GM19455 (cell line): ENCODE data around the gene SOWAHD.
"Not testable (repeated sequence)": the region's sequence is repeated elsewhere in the genome, so short reads cannot be mapped to it uniquely, and the experiment has no call there.

Experiments used
- ATAC-seq: cut with Tn5 transposase; IDR thresholded peaks from one replicate; pipeline ENCODE4 v1.9.1; 2021; ENCODE audit not compliant: unreplicated experiment

SOWAHD gene

DNA sequence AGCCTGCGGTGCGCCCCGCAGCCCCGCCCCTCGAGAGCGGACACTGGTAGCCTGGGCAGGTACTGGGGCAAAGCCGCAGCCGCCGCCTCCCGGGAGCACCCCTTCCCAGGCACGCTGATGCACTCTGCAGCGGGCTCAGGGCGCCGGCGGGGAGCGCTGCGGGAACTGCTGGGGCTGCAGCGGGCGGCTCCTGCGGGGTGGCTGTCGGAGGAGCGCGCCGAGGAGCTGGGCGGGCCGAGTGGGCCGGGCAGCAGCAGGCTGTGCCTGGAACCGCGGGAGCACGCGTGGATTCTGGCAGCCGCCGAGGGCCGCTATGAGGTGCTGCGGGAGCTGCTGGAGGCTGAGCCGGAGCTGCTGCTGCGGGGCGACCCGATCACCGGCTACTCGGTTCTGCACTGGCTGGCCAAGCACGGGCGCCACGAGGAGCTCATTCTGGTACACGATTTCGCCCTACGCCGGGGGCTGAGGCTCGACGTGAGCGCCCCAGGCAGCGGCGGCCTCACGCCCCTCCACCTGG, 401 bp downstream of the SOWAHD start:
- ATAC-seq = no peak

GRCh38 chrX:119759248-119759766, 919 bp downstream of the SOWAHD start:
- ATAC-seq = no peak

- no peak for ATAC-seq
These were observed 1.9 kb downstream of the SOWAHD start for GRCh38 chrX:119760026-119760877.

DNA sequence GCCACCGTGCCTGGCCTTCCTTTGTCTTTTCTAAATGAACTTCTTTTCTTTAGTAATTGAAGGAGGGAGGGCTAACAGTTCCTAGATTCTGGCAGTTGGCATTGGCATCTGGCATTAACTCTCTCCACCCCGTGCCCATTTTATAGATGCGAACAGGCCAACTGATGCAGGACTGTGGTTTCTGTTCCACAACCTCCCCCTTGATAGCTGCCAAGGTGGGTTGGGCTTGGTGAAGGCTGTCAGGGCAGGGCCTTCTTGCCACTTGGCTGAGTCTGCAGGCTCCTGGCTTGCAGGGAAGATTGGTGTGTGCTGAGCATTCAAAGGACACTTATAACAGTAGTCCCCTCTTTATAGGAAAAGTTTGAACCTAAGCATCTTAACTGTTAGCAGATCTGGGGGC, 4.3 kb downstream of the SOWAHD start:
- no peak for ATAC-seq

DNA sequence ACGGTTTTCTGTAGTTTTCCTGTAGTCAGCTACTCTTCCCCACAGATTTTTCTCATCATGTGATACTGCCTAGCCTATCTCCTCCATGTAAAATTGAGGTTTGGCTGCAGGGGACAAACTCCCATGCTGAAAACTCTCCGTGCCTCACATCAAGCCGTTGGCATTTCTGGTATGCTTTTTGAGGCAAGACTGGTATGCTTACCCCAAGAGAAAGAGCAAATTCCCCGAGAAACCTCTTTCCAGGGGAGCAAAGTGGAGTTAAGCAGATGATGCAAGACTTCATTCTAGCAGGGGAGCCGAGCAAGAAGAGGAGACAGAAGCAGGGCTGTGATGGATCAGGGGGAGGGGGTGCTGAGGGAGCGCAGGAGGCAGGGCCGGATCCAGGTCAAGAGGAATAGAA, 4.8 kb downstream of the SOWAHD start:
- ATAC-seq = no peak

DNA sequence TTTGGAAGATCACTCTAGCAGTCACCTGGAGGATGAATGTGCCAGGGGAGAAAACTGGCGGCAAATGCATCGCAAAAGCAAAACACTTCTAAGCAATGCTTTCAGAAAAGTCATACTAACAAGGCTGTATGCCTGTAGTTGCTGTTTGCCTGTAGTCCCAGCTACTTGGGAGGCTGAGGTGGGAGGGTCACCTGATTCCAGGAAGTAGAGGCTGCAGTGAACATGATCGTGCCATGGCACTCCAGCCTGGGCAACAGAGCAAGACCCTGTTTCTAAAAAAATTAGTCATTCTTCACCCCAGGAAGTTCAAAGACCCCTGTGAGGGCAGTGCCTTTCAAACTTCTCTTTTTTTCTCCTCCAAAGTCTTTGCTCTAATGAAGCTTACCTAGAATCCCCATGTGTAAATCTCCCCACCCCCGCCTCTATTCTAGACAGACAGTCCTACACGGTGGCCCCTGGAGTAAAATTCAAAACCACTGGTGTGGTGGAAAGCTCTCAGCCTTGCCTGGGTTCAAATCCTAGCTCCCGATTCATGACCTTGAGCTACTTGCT, 5.5 kb downstream of the SOWAHD start:
- no peak for ATAC-seq

DNA sequence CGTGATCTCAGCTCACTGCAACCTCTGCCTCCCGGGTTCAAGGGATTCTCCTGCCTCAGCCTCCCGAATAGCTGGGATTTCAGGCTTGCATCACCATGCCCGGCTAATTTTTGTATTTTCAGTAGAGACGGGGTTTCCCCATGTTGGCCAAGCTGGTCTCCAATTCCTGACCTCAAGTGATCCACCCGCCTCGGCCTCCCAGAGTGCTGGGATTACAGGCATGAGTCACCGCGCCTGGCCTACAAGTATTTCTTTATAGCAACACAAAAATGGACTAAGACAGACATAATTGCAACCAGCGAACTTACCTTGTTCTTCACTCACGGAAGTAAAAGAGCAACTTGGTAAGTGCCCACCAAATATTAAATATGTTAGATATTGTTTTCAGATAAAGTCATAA, 10.0 kb downstream of the SOWAHD start:
- not testable (repeated sequence) for ATAC-seq

GRCh38 chrX:119769388-119769787, 11.0 kb downstream of the SOWAHD start:
- ATAC-seq = not testable (repeated sequence)

- ATAC-seq = peak; percentile 61
These were observed 17.3 kb downstream of the SOWAHD start for GRCh38 chrX:119775517-119776238.

GRCh38 chrX:119778829-119779228, 20.4 kb downstream of the SOWAHD start:
- no peak for ATAC-seq

DNA sequence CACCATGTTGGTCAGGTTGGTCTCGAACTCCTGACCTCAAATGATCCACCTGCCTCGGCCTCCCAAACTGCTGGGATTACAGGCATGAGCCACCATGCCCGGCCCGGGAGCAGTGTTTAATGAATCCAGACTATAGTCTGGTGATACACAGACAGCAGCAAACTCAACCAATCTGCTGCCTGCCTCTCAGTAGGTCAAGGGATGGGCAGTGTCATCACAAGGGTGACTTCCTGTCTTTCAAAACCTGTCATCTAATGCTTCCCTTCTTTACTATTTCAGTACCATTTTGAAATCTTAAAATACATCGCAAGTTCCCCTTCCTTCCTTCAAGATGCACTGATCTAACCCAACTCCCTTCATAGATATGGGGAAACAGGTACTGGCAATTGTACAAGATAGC, 24.6 kb downstream of the SOWAHD start:
- ATAC-seq = no peak

DNA sequence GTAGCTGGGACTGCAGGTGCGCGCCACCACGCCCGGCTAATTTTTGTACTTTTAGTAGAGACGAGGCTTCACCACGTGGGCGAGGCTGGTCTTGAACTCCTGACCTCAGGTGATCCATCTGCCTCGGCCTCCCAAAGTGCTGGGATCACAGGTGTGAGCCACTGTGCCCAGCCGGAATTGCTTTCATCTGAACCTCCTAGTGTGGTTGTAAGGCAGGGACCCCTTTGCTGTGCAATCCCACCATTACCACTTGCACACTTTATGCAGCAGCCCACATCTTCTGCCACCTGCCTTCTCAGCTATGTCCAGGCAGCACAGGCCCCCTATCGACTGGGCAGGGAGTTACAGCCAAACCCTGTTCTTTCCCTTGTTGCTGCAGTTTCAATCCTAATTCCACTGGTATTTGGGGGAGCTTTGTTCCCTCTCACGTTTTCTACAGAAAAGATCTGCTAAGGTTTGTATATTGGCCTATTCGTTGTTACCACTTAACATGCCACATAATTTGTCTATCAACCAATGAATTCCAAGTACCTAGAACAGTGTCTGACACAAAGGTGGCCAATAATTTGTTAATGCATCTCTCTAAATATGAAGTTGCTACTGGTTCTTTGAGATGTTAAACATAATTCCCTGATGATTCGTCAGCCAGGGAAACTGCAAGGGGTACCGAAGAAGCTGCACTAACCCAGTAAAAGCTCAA, 26.5 kb downstream of the SOWAHD start:
- no peak for ATAC-seq

DNA sequence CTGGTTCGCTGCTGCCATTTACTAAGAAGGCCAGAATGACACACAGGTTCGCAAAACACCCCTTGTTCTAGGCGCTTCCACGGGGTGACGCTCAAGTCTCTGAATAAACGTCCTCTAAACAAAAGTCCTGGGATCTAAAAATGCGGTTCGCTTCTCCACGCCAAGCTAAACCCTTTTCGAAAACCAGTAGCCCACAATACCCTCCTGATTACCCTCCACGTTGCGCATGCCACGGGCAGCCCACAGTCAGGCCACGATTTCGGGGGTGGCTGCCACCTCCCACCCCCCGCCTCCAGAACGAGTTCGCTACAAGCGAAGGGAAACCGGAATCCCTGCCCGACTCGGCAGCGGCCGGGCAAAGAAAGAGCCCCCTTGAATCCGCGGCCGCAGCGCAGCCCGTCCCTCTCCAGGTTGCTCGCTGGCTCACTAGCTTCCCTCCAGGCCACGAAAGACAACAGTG, 32.6 kb downstream of the SOWAHD start:
- ATAC-seq = peak; percentile 5

DNA sequence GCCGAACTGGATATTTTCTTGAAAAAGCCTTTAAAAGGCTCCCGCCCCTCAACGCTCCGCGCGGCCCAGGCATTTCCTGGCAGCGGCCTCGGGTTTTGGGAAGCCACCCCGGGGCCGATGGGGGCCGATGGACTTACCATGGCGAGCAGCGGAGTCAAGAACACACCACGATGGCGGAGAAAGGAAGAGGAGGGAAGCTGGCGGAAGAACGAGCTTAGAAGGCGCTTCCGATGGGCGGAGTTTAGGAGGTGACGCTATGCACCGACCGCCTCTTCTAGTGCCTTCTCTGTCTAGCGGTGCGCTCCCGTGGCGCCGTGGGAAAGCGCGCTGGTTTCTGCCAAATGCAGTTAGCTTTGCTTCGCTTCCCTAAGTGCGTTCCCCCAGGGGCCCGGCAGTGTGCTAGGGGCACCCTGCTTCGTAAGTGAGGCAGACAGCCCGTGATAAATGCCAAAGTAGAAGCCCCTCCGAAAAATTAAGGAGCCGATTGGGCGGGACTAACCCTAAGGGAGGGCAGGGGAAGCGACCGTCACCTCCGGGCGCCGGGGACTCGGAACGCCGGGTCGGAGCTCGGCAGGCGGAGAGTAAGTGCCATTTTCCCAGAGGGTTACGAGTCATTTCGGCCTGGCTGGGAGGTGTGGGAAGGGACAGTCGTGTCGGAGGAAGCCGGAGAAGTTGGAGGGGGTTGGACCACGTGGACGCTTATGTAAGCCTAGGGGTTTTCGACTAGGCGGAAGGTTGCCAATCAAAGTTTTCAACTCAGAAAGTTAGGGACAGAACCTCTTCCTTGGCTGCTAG, 33.2 kb downstream of the SOWAHD start, which contains the start of gene RPL39:
Gene RPL39, minus strand, starts transcription at position 194 of the 795 bp plus-strand sequence. Its CDS starts 54 bp downstream, at position 140.
- peak; percentile 97 for ATAC-seq

- no peak for ATAC-seq
These were observed 43.1 kb downstream of the SOWAHD start for GRCh38 chrX:119801253-119802221.

- no peak for ATAC-seq
These were observed 44.2 kb downstream of the SOWAHD start for GRCh38 chrX:119802546-119802945.

GRCh38 chrX:119808461-119808860, 50.1 kb downstream of the SOWAHD start:
- ATAC-seq = not testable (repeated sequence)

DNA sequence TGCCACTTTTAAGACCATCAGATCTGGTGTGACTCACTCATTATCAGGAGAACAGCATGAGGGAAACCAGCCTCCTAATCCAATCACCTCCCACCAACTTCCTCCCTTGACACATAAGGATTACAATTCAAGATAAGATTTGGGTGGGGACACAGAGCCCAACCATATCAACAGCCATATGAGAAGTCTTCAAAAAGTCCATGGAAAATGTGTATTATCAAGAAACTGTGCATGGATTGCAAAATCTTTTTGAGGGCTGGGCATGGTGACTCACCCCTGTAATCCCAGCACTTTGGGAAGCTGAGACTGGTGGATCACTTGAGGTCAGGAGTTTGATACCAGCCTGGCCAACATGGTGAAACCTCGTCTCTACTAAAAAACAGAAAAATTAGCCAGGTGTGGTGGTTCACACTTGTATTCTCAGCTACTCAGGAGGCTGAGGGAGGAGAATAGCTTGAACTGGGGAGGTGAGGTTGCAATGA, 50.8 kb downstream of the SOWAHD start:
- no peak for ATAC-seq
